Astrocyte (in vitro differentiated cells and primary cell): ENCODE measurements around the gene LYPLA2. TPM values are rescaled to one million over a fixed set of nuclear protein-coding genes. Genes with fewer than 3 reads are reported as not detected.
A peak's percentile ranks its signal among the peaks of the same experiment; 100 is the strongest.
"Not testable (repeated sequence)": the region's sequence is repeated elsewhere in the genome, so short reads cannot be mapped to it uniquely, and the experiment has no call there.

Experiments used
- DNase-seq: peaks from one replicate; pipeline ENCODE4 v3.0.0-alpha.2; 2010; ENCODE audit warnings: low read depth
- FAIRE-seq: peaks from 2 replicates; lab custom pipeline; 2011; peaks lifted over from hg19 to GRCh38; lab: Jason Lieb, UNC
- H2AFZ ChIP-seq: 2 replicates; pipeline ENCODE4 v1.6.0; 2012; ENCODE audit warnings: low read depth, low read length, inconsistent platforms
- H3K27ac ChIP-seq: 2 replicates; pipeline ENCODE4 v1.5.1; 2011; ENCODE audit warnings: low read depth, low read length, inconsistent platforms
- H3K27me3 ChIP-seq: 2 replicates; pipeline ENCODE4 v1.6.0; 2011; ENCODE audit warnings: low read length, inconsistent platforms; ENCODE audit not compliant: insufficient read depth
- H3K36me3 ChIP-seq: 2 replicates; pipeline ENCODE4 v1.5.1; 2011; ENCODE audit warnings: low read length, inconsistent platforms; ENCODE audit not compliant: insufficient read depth
- H3K4me1 ChIP-seq: 2 replicates; pipeline ENCODE4 v1.5.1; 2011; ENCODE audit warnings: low read length, inconsistent platforms; ENCODE audit not compliant: insufficient read depth
- H3K4me2 ChIP-seq: 2 replicates; pipeline ENCODE4 v1.6.0; 2012; ENCODE audit warnings: low read length, inconsistent platforms
- H3K4me3 ChIP-seq: 2 replicates; pipeline ENCODE4 v1.5.1; 2011; ENCODE audit warnings: low read depth, mild to moderate bottlenecking, low read length, inconsistent platforms; ENCODE audit not compliant: insufficient read depth
- H3K79me2 ChIP-seq: 2 replicates; pipeline ENCODE4 v1.6.0; 2012; ENCODE audit warnings: mild to moderate bottlenecking, low read length, inconsistent platforms; ENCODE audit not compliant: insufficient read depth
- H3K9ac ChIP-seq: 2 replicates; pipeline ENCODE4 v1.6.0; 2012; ENCODE audit warnings: mild to moderate bottlenecking, low read length, inconsistent platforms
- H3K9me3 ChIP-seq: 2 replicates; pipeline ENCODE4 v1.5.1; 2012; ENCODE audit warnings: low read depth, mild to moderate bottlenecking, low read length, inconsistent platforms; ENCODE audit not compliant: insufficient read depth
- H4K20me1 ChIP-seq: 2 replicates; pipeline ENCODE4 v1.6.0; 2012; ENCODE audit warnings: low read length, inconsistent platforms; ENCODE audit not compliant: insufficient read depth
- H3K27ac Mint-ChIP-seq: one replicate; pipeline ENCODE4 v1.8.0; 2021; ENCODE audit warnings: mild to moderate bottlenecking, mixed read lengths; ENCODE audit not compliant: unreplicated experiment
- H3K27me3 Mint-ChIP-seq: one replicate; pipeline ENCODE4 v1.8.0; 2021; ENCODE audit warnings: low read depth, mixed read lengths; ENCODE audit not compliant: unreplicated experiment
- H3K36me3 Mint-ChIP-seq: one replicate; pipeline ENCODE4 v1.8.0; 2021; ENCODE audit warnings: low read depth, mixed read lengths; ENCODE audit not compliant: unreplicated experiment
- H3K4me1 Mint-ChIP-seq: one replicate; pipeline ENCODE4 v1.8.0; 2021; ENCODE audit warnings: low read depth, mixed read lengths; ENCODE audit not compliant: unreplicated experiment
- H3K4me3 Mint-ChIP-seq: one replicate; pipeline ENCODE4 v1.8.0; 2021; ENCODE audit warnings: mild to moderate bottlenecking, moderate library complexity, mixed read lengths; ENCODE audit not compliant: unreplicated experiment
- H3K9me3 Mint-ChIP-seq: one replicate; pipeline ENCODE4 v1.8.0; 2021; ENCODE audit warnings: mild to moderate bottlenecking, mixed read lengths; ENCODE audit not compliant: unreplicated experiment
- CTCF ChIP-seq: IDR thresholded peaks from 2 replicates; pipeline ENCODE4 v1.5.1; 2011; ENCODE audit warnings: low read depth, mild to moderate bottlenecking, inconsistent platforms, low read length, moderate library complexity; ENCODE audit not compliant: insufficient read depth
- EZH2 ChIP-seq: IDR thresholded peaks from 2 replicates; pipeline ENCODE4 v1.6.1; 2012; ENCODE audit warnings: mild to moderate bottlenecking, low read length, inconsistent platforms; ENCODE audit not compliant: insufficient read depth
- total RNA-seq: library from RNA; stranded (reverse); gene quantifications from 2 replicates; pipeline ENCODE4 v1.2.1, GENCODE V29; 2021

The LYPLA2 gene
- total RNA-seq, 1 donor from 2014 or later: 91.7 TPM

GRCh38 chr1:23777979-23778814 lies 12.7 kb upstream of the LYPLA2 start, which contains the start of gene PITHD1:
Gene PITHD1, plus strand, starts transcription at chr1:23778418. Its CDS starts 98 bp downstream, at chr1:23778516.
- Histone ChIP-seq H4K20me1 (peaks cover 15% of the 10 kb centered on the region), H3K4me1 (peaks cover 17% of the 10 kb centered on the region), H3K27me3 (no peaks in the 10 kb centered on the region), H3K36me3 (no peaks in the 10 kb centered on the region), H3K9me3 (no peaks in the 10 kb centered on the region), H2AFZ (peak within 1 kb of the TSS; percentile 93), H3K79me2 (peaks cover 43% of the 10 kb centered on the region), H3K4me2 (peak within 1 kb of the TSS; percentile 95), H3K9ac (peak within 1 kb of the TSS; percentile 89), H3K27ac (peak within 1 kb of the TSS; percentile 89), H3K4me3 (peak within 1 kb of the TSS; percentile 90)
- H3K9me3 Mint-ChIP-seq: no peaks in the 10 kb centered on the region
- peak within 1 kb of the TSS; percentile 92 for H3K4me3 Mint-ChIP-seq
- FAIRE-seq (no peak), DNase-seq (peak; percentile 71)
- H3K27ac Mint-ChIP-seq: peak within 1 kb of the TSS; percentile 93
- peaks cover 14% of the 10 kb centered on the region for H3K4me1 Mint-ChIP-seq
- TF ChIP-seq EZH2 (no peak), CTCF (no peak)
- peaks cover 2% of the 10 kb centered on the region for H3K36me3 Mint-ChIP-seq
- H3K27me3 Mint-ChIP-seq: no peaks in the 10 kb centered on the region

- Mint-ChIP-seq H3K27me3 (no peaks in the 10 kb centered on the region), H3K4me1 (peaks cover 14% of the 10 kb centered on the region), H3K4me3 (peak overlapping the region; percentile 91), H3K27ac (peak overlapping the region; percentile 60), H3K9me3 (no peaks in the 10 kb centered on the region), H3K36me3 (peaks cover 2% of the 10 kb centered on the region)
- peak overlapping the region; percentile 61 for H3K27ac ChIP-seq
- H3K9ac ChIP-seq: peak overlapping the region; percentile 89
- no peaks in the 10 kb centered on the region for H3K27me3 ChIP-seq
- peak overlapping the region; percentile 95 for H3K4me2 ChIP-seq
- peak overlapping the region; percentile 90 for H3K4me3 ChIP-seq
- H3K79me2 ChIP-seq: peaks cover 57% of the 10 kb centered on the region
- peaks cover 24% of the 10 kb centered on the region for H4K20me1 ChIP-seq
- peaks cover 17% of the 10 kb centered on the region for H3K4me1 ChIP-seq
- no peak for TF ChIP-seq EZH2
- DNase-seq (peak; percentile 63), FAIRE-seq (no peak)
- no peaks in the 10 kb centered on the region for H3K9me3 ChIP-seq
- no peak overlapping the region for H2AFZ ChIP-seq
- peaks cover 8% of the 10 kb centered on the region for H3K36me3 ChIP-seq
Measured at GRCh38 chr1:23779826-23780371, 11.0 kb upstream of the LYPLA2 start.

- DNase-seq, FAIRE-seq, H3K9me3 Mint-ChIP-seq, H3K27me3 Mint-ChIP-seq, H3K9ac ChIP-seq, H3K9me3 ChIP-seq, H3K4me3 Mint-ChIP-seq, H3K4me3 ChIP-seq, H3K27ac ChIP-seq, H3K27ac Mint-ChIP-seq, H3K4me2 ChIP-seq, H2AFZ ChIP-seq, H3K27me3 ChIP-seq: not testable (repeated sequence)
- Histone ChIP-seq H3K79me2 (peaks cover 57% of the 10 kb centered on the region), H4K20me1 (peaks cover 32% of the 10 kb centered on the region), H3K36me3 (peaks cover 34% of the 10 kb centered on the region), H3K4me1 (peaks cover 17% of the 10 kb centered on the region)
- peaks cover 13% of the 10 kb centered on the region for H3K4me1 Mint-ChIP-seq
- H3K36me3 Mint-ChIP-seq: peaks cover 11% of the 10 kb centered on the region
Measured at GRCh38 chr1:23783141-23783540, 7.8 kb upstream of the LYPLA2 start.
